Peyer's patch (tissue), 4 donors: Measurements from ENCODE around the gene SLC17A8. TPM values are rescaled to one million over a fixed set of nuclear protein-coding genes. Genes with fewer than 3 reads are reported as not detected.

Source experiments
- DNase-seq, 3 donors: peaks; one replicate each; pipeline ENCODE4 v3.0.0-alpha.2; 2017 to 2019
- H3K27ac ChIP-seq, 4 donors: fragments of 200-600 bp; sonication (generic); one replicate each; pipeline ENCODE4 v1.5.1; 2016 to 2019
- H3K27me3 ChIP-seq, 2 donors: fragments of 200-600 bp; sonication (generic); one replicate each; pipeline ENCODE4 v1.5.1; 2019
- H3K36me3 ChIP-seq, 3 donors: fragments of 200-600 bp; sonication (generic); one replicate each; pipeline ENCODE4 v1.5.1; 2016 to 2019
- H3K4me1 ChIP-seq, 4 donors: fragments of 200-600 bp; sonication (generic); one replicate each; pipeline ENCODE4 v1.5.1; 2016 to 2019
- H3K4me3 ChIP-seq, 4 donors: fragments of 200-600 bp; sonication (generic); 1 replicate in 3 of 4; 2 replicates in 1 of 4; pipeline ENCODE4 v1.5.1; 2016 to 2019; ENCODE audit warnings: mild to moderate bottlenecking in 1 of 4
- H3K9me3 ChIP-seq, 4 donors: fragments of 200-600 bp; sonication (generic); one replicate each; pipeline ENCODE4 v1.5.1; 2016 to 2019; ENCODE audit warnings: mild to moderate bottlenecking in 1 of 4
- CTCF ChIP-seq, 6 experiments: fragments of 450-650 bp in 4 of 6; fragments of 200-600 bp in 2 of 6; sonication (generic) in 1 of 6; IDR thresholded peaks; one replicate each; pipeline ENCODE4 v1.5.1; 2017 to 2019; ENCODE audit warnings: antibody characterized with exemption in 6 of 6, mild to moderate bottlenecking in 3 of 6, moderate library complexity in 1 of 6
- POLR2A ChIP-seq, 2 donors: fragments of 450-650 bp; IDR thresholded peaks; one replicate each; pipeline ENCODE4 v1.5.1; 2017; ENCODE audit warnings: antibody characterized with exemption in 2 of 2, mild to moderate bottlenecking in 2 of 2, moderate library complexity in 2 of 2
- total RNA-seq, 4 donors: library from RNA; depleted of rRNA; stranded (reverse); fragments of >200 nt; gene quantifications; one replicate each; pipeline ENCODE4 v1.1.0, GENCODE V29; 2016

The SLC17A8 gene
- total RNA-seq, 4 donors from 2014 or later = 61.9 to 212 (median 83.1) TPM; not detected in 1

GRCh38 chr12:100404769-100405407, 48.0 kb downstream of the SLC17A8 start:
- TF ChIP-seq CTCF (IDR thresholded peaks at IDR 0.05) = peak in 1 of 6 experiments; percentile 8
- no peak for TF ChIP-seq POLR2A (IDR thresholded peaks at IDR 0.05)
- DNase-seq = no peak
- no peaks in the 10 kb centered on the region for H3K36me3 ChIP-seq
- no peaks in the 10 kb centered on the region for H3K9me3 ChIP-seq
- no peak overlapping the region for H3K27ac ChIP-seq
- H3K27me3 ChIP-seq = no peaks in the 10 kb centered on the region
- no peak overlapping the region for H3K4me3 ChIP-seq
- peaks cover 0 to 27% (median 0%) of the 10 kb centered on the region in 4 donors for H3K4me1 ChIP-seq

GRCh38 chr12:100413001-100413400, 56.1 kb downstream of the SLC17A8 start:
- Histone ChIP-seq H3K36me3 (no peaks in the 10 kb centered on the region), H3K4me1 (peaks cover 0 to 5% (median 0%) of the 10 kb centered on the region in 4 donors), H3K27ac (peak overlapping the region in 3 of 4 donors; percentile 49 to 86 (median 60)), H3K9me3 (no peaks in the 10 kb centered on the region), H3K27me3 (no peaks in the 10 kb centered on the region), H3K4me3 (no peak overlapping the region)
- peak in 1 of 3 donors; percentile 67 for DNase-seq
- TF ChIP-seq CTCF (IDR thresholded peaks at IDR 0.05) (no peak), POLR2A (IDR thresholded peaks at IDR 0.05) (peak in 1 of 2 donors; percentile 31)

- Histone ChIP-seq H3K27me3 (no peaks in the 10 kb centered on the region), H3K27ac (no peak overlapping the region), H3K36me3 (no peaks in the 10 kb centered on the region), H3K9me3 (no peaks in the 10 kb centered on the region), H3K4me3 (no peak overlapping the region), H3K4me1 (peaks cover 0 to 5% (median 0%) of the 10 kb centered on the region in 4 donors)
- no peak for DNase-seq
- TF ChIP-seq POLR2A (IDR thresholded peaks at IDR 0.05) (no peak), CTCF (IDR thresholded peaks at IDR 0.05) (no peak)
Measured at GRCh38 chr12:100414739-100415138, 57.9 kb downstream of the SLC17A8 start.

- no peaks in the 10 kb centered on the region for H3K4me1 ChIP-seq
- H3K9me3 ChIP-seq = no peaks in the 10 kb centered on the region
- no peaks in the 10 kb centered on the region for H3K27me3 ChIP-seq
- H3K36me3 ChIP-seq = no peaks in the 10 kb centered on the region
- H3K27ac ChIP-seq = no peak overlapping the region
- DNase-seq = no peak
- no peak overlapping the region for H3K4me3 ChIP-seq
- no peak for TF ChIP-seq CTCF (IDR thresholded peaks at IDR 0.05)
- no peak for TF ChIP-seq POLR2A (IDR thresholded peaks at IDR 0.05)
Measured at GRCh38 chr12:100422646-100423045, 65.8 kb downstream of the SLC17A8 start.

- no peak for DNase-seq
- H3K27ac ChIP-seq = no peak overlapping the region
- no peaks in the 10 kb centered on the region for H3K36me3 ChIP-seq
- H3K4me3 ChIP-seq = no peak overlapping the region
- no peaks in the 10 kb centered on the region for H3K9me3 ChIP-seq
- no peaks in the 10 kb centered on the region for H3K27me3 ChIP-seq
- H3K4me1 ChIP-seq = no peaks in the 10 kb centered on the region
- no peak for TF ChIP-seq CTCF (IDR thresholded peaks at IDR 0.05)
- no peak for TF ChIP-seq POLR2A (IDR thresholded peaks at IDR 0.05)
Measured at GRCh38 chr12:100426145-100426544, 69.3 kb downstream of the SLC17A8 start.
